GM21619 (cell line): Measurements from ENCODE around the gene RFLNA.

ENCODE experiments used
- ATAC-seq: cut with Tn5 transposase; IDR thresholded peaks from one replicate; pipeline ENCODE4 v1.9.1; 2021; ENCODE audit not compliant: unreplicated experiment

Gene RFLNA

GRCh38 chr12:124354400-124354799, 59.5 kb downstream of the RFLNA start:
- no peak for ATAC-seq

GRCh38 chr12:124356221-124356620, 61.3 kb downstream of the RFLNA start:
- ATAC-seq: no peak

GRCh38 chr12:124357616-124358015, 62.7 kb downstream of the RFLNA start:
- ATAC-seq: no peak

- ATAC-seq: no peak
Observed at GRCh38 chr12:124358572-124358971, 63.7 kb downstream of the RFLNA start.

- ATAC-seq: no peak
Observed at GRCh38 chr12:124359671-124360581, 65.0 kb downstream of the RFLNA start.

GRCh38 chr12:124361074-124361970, 66.4 kb downstream of the RFLNA start:
- no peak for ATAC-seq

GRCh38 chr12:124361996-124362395, 67.1 kb downstream of the RFLNA start:
- ATAC-seq: no peak

- no peak for ATAC-seq
Observed at GRCh38 chr12:124363353-124363965, 68.6 kb downstream of the RFLNA start.

GRCh38 chr12:124364543-124364942, 69.7 kb downstream of the RFLNA start:
- no peak for ATAC-seq
